Activated CD8-positive, alpha-beta memory T cell treated with anti-CD3 and anti-CD28 coated beads for 48 hours (primary cell): Measurements from ENCODE around the gene MACF1.
"Not testable (repeated sequence)": the region's sequence is repeated elsewhere in the genome, so short reads cannot be mapped to it uniquely, and the experiment has no call there.

Experiments
- DNase-seq, 3 experiments: peaks; one replicate each; pipeline ENCODE4 v3.0.0-alpha.2; 2020; ENCODE audit warnings: low read depth in 2 of 3, low spot score in 2 of 3

The MACF1 gene

GRCh38 chr1:39177706-39178105, 26.8 kb upstream of the MACF1 start:
- no peak for DNase-seq

- DNase-seq: no peak
Measured at GRCh38 chr1:39178541-39179431, 25.7 kb upstream of the MACF1 start.

GRCh38 chr1:39181311-39181710, 23.2 kb upstream of the MACF1 start:
- no peak for DNase-seq

GRCh38 chr1:39182804-39183203, 21.7 kb upstream of the MACF1 start:
- no peak for DNase-seq

GRCh38 chr1:39183503-39184353, 20.8 kb upstream of the MACF1 start:
- DNase-seq: peak; percentile 13 to 52 (median 35)

GRCh38 chr1:39184354-39184818, 20.1 kb upstream of the MACF1 start:
- no peak for DNase-seq

GRCh38 chr1:39187275-39188046, 17.0 kb upstream of the MACF1 start:
- no peak for DNase-seq

GRCh38 chr1:39189592-39190041, 14.9 kb upstream of the MACF1 start:
- no peak for DNase-seq

- no peak for DNase-seq
Measured at GRCh38 chr1:39190096-39190495, 14.4 kb upstream of the MACF1 start.

- DNase-seq: no peak
Measured at GRCh38 chr1:39194398-39195051, 10.0 kb upstream of the MACF1 start.

GRCh38 chr1:39195166-39196111, 9.1 kb upstream of the MACF1 start:
- no peak for DNase-seq

GRCh38 chr1:39196244-39197215, 8.0 kb upstream of the MACF1 start:
- DNase-seq: no peak

- no peak for DNase-seq
Measured at GRCh38 chr1:39199593-39199992, 4.9 kb upstream of the MACF1 start.

GRCh38 chr1:39205102-39205780, 746 bp downstream of the MACF1 start:
- peak in 1 of 3 experiments; percentile 50 for DNase-seq

GRCh38 chr1:39205781-39206464, 1.4 kb downstream of the MACF1 start:
- DNase-seq: no peak

GRCh38 chr1:39208360-39208759, 3.9 kb downstream of the MACF1 start:
- not testable (repeated sequence) for DNase-seq

- DNase-seq: no peak
Measured at GRCh38 chr1:39210649-39211048, 6.2 kb downstream of the MACF1 start.
